ENCODE measurements around the gene TENT4B. TPM values are rescaled to one million over a fixed set of nuclear protein-coding genes. Genes with fewer than 3 reads are reported as not detected.

TENT4B gene
- total RNA-seq, 1 donor: 38.7 TPM

DNA sequence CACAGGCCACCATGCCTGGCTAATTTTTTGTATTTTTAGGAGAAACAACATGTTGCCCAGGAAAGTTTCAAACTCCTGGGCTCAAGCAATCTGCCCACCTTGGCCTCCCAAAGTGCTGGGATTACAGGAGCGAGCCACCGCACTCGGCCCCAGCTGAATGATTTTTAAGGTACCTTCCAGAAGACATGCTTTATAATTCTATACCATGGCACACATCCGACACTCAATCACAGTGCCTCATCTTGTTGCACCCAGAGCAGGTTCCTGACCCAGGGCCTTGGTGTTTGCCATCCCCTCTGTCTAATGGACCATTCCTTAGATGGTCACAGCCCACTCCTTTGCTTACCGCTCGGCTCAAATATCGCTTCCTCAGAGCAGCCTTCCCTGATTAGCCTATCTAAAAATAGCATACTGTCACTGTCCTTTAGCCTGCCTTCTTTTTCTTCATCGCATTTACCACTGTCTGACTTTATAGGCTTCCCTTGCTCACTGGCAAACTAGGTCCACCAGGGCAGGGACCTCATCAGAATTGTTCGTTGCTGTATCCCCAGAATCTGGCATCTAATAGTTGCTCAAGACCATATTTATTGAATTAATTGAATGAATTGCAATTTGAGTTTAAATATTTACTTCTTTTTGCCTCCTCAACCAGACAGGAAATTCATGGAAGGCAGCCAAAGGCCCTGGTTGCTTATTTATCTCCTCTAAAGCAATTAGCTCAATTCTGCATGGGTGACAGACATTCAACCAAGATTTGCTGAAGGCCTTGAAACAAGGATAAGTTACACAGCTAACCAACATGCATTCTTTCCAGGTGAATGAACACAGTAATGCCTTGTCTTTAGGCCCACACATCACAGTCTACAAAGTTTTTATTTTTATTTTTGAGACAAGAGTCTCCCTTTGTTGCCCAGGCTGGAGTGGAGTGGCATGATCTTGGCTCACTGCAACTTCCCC lies 6.3 kb upstream of the TENT4B start:
- Histone ChIP-seq H3K9me3 (ENCODE audit: low read depth, low read length) (no peaks in the 10 kb centered on the region), H3K4me3 (ENCODE audit: low read length) (no peak overlapping the region), H3K4me1 (ENCODE audit: insufficient read depth, low read length) (peaks cover 2% of the 10 kb centered on the region), H3K27me3 (ENCODE audit: insufficient read depth, low read length) (no peaks in the 10 kb centered on the region)

DNA sequence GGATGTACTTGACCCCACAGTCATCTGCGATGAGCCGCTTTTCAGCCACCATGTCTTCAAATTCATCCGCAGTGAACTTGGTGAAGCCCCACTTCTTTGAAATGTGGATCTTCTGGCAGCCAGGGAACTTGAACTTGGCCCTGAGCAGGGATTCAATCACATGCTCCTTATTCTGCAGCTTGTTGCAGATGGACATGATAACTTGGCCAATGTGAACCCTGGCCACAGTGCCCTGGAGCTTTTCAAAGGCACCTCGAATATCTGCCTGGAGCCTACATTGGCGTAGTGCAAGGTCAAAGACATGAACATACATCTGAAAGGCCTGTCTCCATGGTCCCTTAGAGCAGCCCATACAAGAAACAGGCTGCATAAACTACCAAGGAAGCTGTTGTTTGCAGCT lies 1.8 kb upstream of the TENT4B start:
- no peaks in the 10 kb centered on the region for H3K9me3 ChIP-seq (ENCODE audit: low read depth, low read length)
- no peaks in the 10 kb centered on the region for H3K27me3 ChIP-seq (ENCODE audit: insufficient read depth, low read length)
- H3K4me1 ChIP-seq (ENCODE audit: insufficient read depth, low read length): peaks cover 30% of the 10 kb centered on the region
- no peak overlapping the region for H3K4me3 ChIP-seq (ENCODE audit: low read length)

DNA sequence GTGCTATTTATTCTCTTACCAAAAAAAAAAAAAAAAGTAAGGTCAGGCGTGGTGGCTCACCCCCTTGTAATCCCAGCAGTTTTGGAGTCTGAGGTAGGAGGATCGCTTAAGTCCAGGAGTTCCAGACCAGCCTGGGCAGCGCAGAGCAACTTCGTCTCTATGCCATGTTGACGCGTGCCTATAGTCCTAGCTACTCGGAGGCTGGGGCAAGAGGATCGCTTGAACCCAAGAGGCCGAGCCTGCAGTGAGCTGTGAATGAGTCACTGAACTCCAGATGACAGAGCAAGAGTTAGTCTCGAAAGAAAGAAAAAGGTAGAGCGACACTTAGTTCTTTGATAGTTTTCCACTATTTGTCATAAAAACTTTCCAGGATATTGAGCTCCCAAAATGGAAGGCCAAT lies 1.4 kb upstream of the TENT4B start:
- H3K4me1 ChIP-seq (ENCODE audit: insufficient read depth, low read length): peaks cover 34% of the 10 kb centered on the region
- H3K27me3 ChIP-seq (ENCODE audit: insufficient read depth, low read length): no peaks in the 10 kb centered on the region
- no peaks in the 10 kb centered on the region for H3K9me3 ChIP-seq (ENCODE audit: low read depth, low read length)
- no peak overlapping the region for H3K4me3 ChIP-seq (ENCODE audit: low read length)

DNA sequence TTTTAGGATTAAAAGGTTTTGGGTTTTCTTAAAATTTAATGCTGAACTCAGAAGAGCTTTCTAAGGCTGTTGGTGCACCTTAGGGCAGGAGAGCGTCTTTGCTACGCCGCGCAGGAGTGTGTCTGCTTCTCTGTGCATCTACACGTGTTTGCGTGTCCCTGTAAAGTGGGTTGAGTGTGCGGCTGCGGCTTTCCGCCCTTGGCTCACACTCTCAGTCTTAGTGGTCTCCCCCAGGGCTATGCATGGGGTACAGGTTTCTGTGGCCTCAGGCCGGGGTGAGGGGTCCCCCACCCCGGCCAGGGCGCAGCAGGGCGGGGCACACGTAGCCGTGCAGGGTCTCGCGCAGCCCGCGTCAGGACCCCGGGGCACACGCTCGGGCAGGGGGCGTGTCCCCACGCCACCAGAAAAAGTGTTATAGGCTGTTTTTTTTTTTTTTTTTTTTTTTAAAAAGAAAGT lies 727 bp upstream of the TENT4B start:
- Histone ChIP-seq H3K4me1 (ENCODE audit: insufficient read depth, low read length) (peaks cover 39% of the 10 kb centered on the region), H3K9me3 (ENCODE audit: low read depth, low read length) (no peaks in the 10 kb centered on the region), H3K27me3 (ENCODE audit: insufficient read depth, low read length) (no peaks in the 10 kb centered on the region), H3K4me3 (ENCODE audit: low read length) (peak overlapping the region; percentile 95)

DNA sequence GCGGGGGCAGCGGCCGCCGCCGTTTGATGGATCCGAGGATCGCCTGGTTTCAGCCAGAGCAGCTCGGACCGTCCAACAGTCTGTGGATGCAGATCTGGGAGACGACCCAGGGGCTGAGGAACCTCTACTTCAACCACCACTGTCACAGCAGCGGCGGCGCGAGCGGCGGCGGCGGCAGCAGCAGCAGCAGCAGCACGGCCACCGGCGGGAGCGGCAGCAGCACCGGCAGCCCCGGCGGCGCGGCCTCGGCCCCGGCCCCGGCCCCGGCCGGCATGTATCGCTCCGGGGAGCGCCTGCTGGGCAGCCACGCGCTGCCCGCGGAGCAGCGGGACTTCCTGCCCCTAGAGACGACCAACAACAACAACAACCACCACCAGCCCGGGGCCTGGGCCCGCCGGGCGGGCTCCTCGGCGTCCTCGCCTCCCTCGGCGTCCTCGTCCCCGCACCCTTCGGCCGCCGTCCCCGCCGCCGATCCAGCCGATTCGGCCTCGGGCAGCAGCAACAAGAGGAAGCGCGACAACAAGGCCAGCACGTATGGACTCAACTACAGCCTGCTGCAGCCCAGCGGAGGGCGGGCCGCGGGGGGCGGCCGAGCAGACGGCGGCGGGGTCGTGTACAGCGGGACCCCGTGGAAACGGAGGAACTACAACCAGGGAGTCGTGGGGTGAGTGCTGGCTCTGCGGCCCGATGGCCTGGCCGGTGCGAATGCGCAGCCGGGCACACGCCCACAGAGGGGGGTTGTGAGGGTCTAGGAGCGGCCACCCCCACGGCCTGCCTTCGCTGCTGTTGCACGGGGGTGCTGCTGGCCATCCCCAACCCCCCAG lies 702 bp downstream of the TENT4B start:
- no peaks in the 10 kb centered on the region for H3K9me3 ChIP-seq (ENCODE audit: low read depth, low read length)
- H3K27me3 ChIP-seq (ENCODE audit: insufficient read depth, low read length): no peaks in the 10 kb centered on the region
- peaks cover 46% of the 10 kb centered on the region for H3K4me1 ChIP-seq (ENCODE audit: insufficient read depth, low read length)
- H3K4me3 ChIP-seq (ENCODE audit: low read length): peak overlapping the region; percentile 75

DNA sequence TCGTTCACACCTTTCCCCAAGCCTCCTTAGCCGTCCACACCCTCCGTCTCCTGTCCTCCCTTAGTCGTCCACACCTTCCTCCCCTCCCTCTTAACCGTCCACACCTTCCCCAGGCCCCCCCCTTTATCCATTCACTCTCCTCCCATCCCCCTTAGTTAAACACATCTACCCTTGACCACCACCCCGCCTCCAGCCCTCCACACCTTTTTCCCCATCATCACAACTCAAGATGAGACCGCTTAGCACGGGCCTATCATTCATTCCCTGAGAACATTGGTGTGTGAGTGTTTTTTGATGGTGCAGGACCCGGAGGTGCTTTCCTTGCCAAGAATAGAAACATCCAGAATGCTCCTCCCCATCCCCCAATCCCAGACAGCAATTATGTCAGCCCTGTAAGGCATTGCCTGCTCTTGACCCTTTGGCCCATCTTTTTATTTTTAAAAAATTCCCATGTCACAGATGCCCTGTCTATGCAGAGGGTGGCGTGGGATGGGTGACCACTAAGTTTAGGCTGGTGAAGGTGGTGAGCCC lies 1.4 kb downstream of the TENT4B start:
- Histone ChIP-seq H3K27me3 (ENCODE audit: insufficient read depth, low read length) (no peaks in the 10 kb centered on the region), H3K9me3 (ENCODE audit: low read depth, low read length) (no peaks in the 10 kb centered on the region), H3K4me1 (ENCODE audit: insufficient read depth, low read length) (peaks cover 52% of the 10 kb centered on the region), H3K4me3 (ENCODE audit: low read length) (peak overlapping the region; percentile 75)

DNA sequence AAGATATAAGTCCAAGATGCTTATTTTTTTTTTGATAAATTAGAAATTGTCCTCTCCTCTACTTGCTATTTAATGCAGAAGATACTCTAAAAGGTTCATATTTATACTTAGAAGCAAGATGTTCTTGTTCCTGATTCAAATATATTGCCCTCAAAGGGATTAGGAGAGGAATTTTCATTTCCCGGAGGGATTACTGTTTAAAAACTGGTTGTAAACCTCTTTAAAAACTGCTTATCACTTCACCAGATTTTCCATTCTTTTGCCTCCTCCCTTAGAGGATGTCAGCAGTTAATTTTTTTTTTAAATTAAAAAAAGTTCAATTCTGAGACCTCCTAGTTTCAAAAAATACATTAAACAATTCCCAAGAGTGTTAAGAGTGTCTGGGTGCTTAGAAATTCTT lies 2.8 kb downstream of the TENT4B start:
- Histone ChIP-seq H3K4me1 (ENCODE audit: insufficient read depth, low read length) (peaks cover 55% of the 10 kb centered on the region), H3K9me3 (ENCODE audit: low read depth, low read length) (no peaks in the 10 kb centered on the region), H3K27me3 (ENCODE audit: insufficient read depth, low read length) (no peaks in the 10 kb centered on the region), H3K4me3 (ENCODE audit: low read length) (no peak overlapping the region)

DNA sequence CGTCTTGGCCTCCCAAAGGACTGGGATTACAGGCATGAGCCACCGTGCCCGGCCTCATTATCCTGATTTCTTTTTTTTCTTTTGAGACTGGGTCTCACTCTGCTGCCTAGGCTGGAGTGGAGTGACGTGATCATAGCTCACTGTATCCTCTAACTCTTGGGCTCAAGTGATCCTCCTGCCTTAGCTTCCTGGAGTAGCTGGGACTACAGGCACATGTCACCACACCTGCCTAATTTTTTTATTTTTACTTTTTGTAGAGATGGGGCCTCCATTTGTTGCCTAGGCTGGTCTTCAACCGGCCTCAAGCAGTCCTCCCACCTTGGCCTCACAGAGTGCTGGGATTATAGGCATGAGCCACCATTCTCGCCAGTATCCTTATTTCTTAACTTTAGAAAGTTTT lies 3.5 kb downstream of the TENT4B start:
- Histone ChIP-seq H3K4me3 (ENCODE audit: low read length) (no peak overlapping the region), H3K4me1 (ENCODE audit: insufficient read depth, low read length) (peaks cover 56% of the 10 kb centered on the region), H3K27me3 (ENCODE audit: insufficient read depth, low read length) (no peaks in the 10 kb centered on the region), H3K9me3 (ENCODE audit: low read depth, low read length) (no peaks in the 10 kb centered on the region)

DNA sequence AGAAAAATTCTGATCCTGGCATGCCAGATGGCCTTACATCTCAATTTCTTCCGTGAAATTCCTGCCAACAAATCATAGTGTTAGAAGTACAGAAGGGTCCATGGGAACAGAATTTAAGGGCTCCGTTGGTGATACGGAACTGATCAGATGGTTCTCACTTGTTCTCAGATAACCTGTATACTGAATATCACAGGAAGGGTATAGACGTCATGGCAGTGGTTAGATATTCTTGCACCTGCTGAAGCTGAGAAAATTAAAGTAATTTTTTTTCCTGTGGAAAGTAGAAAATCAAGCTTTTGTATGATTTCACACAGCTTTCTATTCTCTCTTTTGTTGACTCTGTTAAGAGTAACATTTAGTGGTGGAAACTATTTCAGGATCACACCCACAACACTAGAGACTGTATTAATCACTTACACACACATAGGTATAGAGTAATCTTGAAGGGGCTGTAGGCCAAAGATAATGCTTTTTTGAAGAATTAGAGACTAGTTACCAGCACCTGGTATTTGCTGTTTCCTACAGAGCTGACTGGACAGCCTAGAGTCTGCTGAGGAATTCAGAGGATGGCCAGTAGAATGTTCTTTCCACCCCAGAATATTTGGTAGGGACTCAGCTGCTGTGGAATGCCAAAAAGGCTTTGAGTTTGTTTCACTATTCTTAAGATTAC lies 7.5 kb downstream of the TENT4B start:
- no peak overlapping the region for H3K4me3 ChIP-seq (ENCODE audit: low read length)
- no peaks in the 10 kb centered on the region for H3K9me3 ChIP-seq (ENCODE audit: low read depth, low read length)
- peaks cover 36% of the 10 kb centered on the region for H3K4me1 ChIP-seq (ENCODE audit: insufficient read depth, low read length)
- H3K27me3 ChIP-seq (ENCODE audit: insufficient read depth, low read length): no peaks in the 10 kb centered on the region

DNA sequence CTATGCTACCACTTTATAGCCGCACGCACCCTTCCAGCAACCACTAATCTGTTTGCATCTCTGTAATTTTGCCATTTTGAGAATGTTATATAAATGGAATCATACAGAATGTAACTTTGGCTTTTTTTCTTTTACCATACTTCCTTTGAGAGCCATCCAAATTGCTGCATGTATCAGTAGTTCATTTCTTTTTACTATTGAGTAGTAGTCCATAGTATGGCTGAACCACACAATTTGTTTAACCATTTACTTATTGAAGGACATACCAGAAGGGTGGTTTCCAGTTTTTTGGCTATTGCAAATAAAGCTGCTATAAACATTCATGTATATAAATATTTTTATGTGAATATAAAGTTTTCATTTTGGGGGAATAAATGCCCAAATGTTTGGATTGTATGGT lies 8.8 kb downstream of the TENT4B start:
- H3K4me3 ChIP-seq (ENCODE audit: low read length): no peak overlapping the region
- no peaks in the 10 kb centered on the region for H3K9me3 ChIP-seq (ENCODE audit: low read depth, low read length)
- H3K27me3 ChIP-seq (ENCODE audit: insufficient read depth, low read length): no peaks in the 10 kb centered on the region
- H3K4me1 ChIP-seq (ENCODE audit: insufficient read depth, low read length): peaks cover 30% of the 10 kb centered on the region

DNA sequence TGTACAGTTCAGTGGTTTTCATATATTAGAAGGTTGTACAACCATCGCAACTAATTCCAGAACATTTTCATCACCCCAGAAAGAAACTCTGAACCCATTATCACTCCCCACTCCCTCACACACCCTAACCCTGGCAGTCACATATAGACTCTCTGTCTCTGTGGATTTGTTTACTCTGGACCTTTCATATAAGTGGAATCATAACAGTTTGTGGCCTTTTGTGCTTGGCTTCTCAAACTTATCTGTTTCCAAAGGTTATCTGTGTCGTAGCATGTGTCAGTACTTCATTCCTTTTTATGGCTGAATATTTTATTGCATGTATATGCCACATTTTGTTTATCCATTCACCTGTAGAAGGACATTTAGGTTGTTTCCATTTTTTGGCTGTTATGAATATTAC lies 12.4 kb downstream of the TENT4B start:
- Histone ChIP-seq H3K4me1 (ENCODE audit: insufficient read depth, low read length) (peaks cover 39% of the 10 kb centered on the region), H3K27me3 (ENCODE audit: insufficient read depth, low read length) (no peaks in the 10 kb centered on the region), H3K4me3 (ENCODE audit: low read length) (no peak overlapping the region), H3K9me3 (ENCODE audit: low read depth, low read length) (no peaks in the 10 kb centered on the region)

GRCh38 chr16:50166511-50167500 lies 13.7 kb downstream of the TENT4B start:
- peaks cover 42% of the 10 kb centered on the region for H3K4me1 ChIP-seq (ENCODE audit: insufficient read depth, low read length)
- H3K27me3 ChIP-seq (ENCODE audit: insufficient read depth, low read length): no peaks in the 10 kb centered on the region
- no peak overlapping the region for H3K4me3 ChIP-seq (ENCODE audit: low read length)
- H3K9me3 ChIP-seq (ENCODE audit: low read depth, low read length): no peaks in the 10 kb centered on the region

- Histone ChIP-seq H3K9me3 (ENCODE audit: low read depth, low read length) (no peaks in the 10 kb centered on the region), H3K27me3 (ENCODE audit: insufficient read depth, low read length) (no peaks in the 10 kb centered on the region), H3K4me3 (ENCODE audit: low read length) (no peak overlapping the region), H3K4me1 (ENCODE audit: insufficient read depth, low read length) (peaks cover 44% of the 10 kb centered on the region)
Measured at GRCh38 chr16:50167556-50167955, 14.4 kb downstream of the TENT4B start.

Measured in mononuclear cell (primary cell).